ENCODE results near the gene EPC2.

- no peak for TF ChIP-seq ATF3 (CRISPR knock-in tag; conservative IDR thresholded peaks at IDR 0.05)
- no peak for TF ChIP-seq CTCF (IDR thresholded peaks at IDR 0.05)
- TF ChIP-seq IRF2 (CRISPR knock-in tag; IDR thresholded peaks at IDR 0.05; ENCODE audit: borderline replicate concordance, low read depth) = no peak
- TF ChIP-seq JUN (CRISPR knock-in tag; IDR thresholded peaks at IDR 0.05) = no peak
- no peak for TF ChIP-seq ATF1 (CRISPR knock-in tag; IDR thresholded peaks at IDR 0.05)
Measured at GRCh38 chr2:148730085-148730484, 85.5 kb downstream of the EPC2 start.

Data from WTC11 (cell line).